Endothelial cell of umbilical vein (primary cell): Measurements from ENCODE around the gene CCM2. TPM values are rescaled to one million over a fixed set of nuclear protein-coding genes. Genes with fewer than 3 reads are reported as not detected.

Experiments used
- BruUV-seq: library from RNA; stranded (reverse); fragments of 400-500 nt; replicated peaks from 2 replicates; lab custom pipeline; 2021; lab: Mats Ljungman, UMichigan
- CTCF ChIA-PET: fragments of 300-600, 350-600 bp; sonication (Branson Sonifier 250); formaldehyde crosslinking; loops from one replicate; lab custom pipeline; 2021; ENCODE audit warnings: antibody characterized with exemption, inconsistent platforms; lab: Charles Lee
- POLR2A ChIA-PET: fragments of 300-600, 350-600 bp; sonication (Branson Sonifier 250); formaldehyde crosslinking; loops from one replicate; lab custom pipeline; 2021; ENCODE audit warnings: antibody characterized with exemption, inconsistent platforms; lab: Charles Lee
- DNase-seq: peaks from one replicate; pipeline ENCODE4 v3.0.0-alpha.2; 2011; ENCODE audit warnings: low read depth, low spot score
- FAIRE-seq: peaks from 2 replicates; lab custom pipeline; 2011; peaks lifted over from hg19 to GRCh38; lab: Jason Lieb, UNC
- H2AFZ ChIP-seq: 2 replicates; pipeline ENCODE4 v1.6.0; 2012; ENCODE audit warnings: low read depth, low read length, control low read depth, inconsistent platforms
- H3K27ac ChIP-seq: 2 replicates; pipeline ENCODE4 v1.5.1; 2011; ENCODE audit warnings: low read depth, mild to moderate bottlenecking, control low read depth, low read length, moderate library complexity; ENCODE audit not compliant: insufficient read depth
- H3K27me3 ChIP-seq, 2 experiments: 2 replicates each; pipeline versions ENCODE4 v1.6.0 to v1.6.1; 2011; ENCODE audit warnings: low read length in 2 of 2, mixed read lengths in 1 of 2; ENCODE audit not compliant: control insufficient read depth in 2 of 2, insufficient read depth in 2 of 2
- H3K36me3 ChIP-seq, 2 experiments: 2 replicates in 1 of 2; 3 replicates in 1 of 2; pipeline ENCODE4 v1.5.1; 2011; ENCODE audit warnings: low read length in 2 of 2, mild to moderate bottlenecking in 1 of 2, moderate library complexity in 1 of 2; ENCODE audit not compliant: control insufficient read depth in 2 of 2, insufficient read depth in 2 of 2; ENCODE audit errors: extremely low read depth in 1 of 2
- H3K4me1 ChIP-seq: 3 replicates; pipeline ENCODE4 v1.5.1; 2011; ENCODE audit warnings: mild to moderate bottlenecking, low read length; ENCODE audit not compliant: control insufficient read depth, insufficient read depth; ENCODE audit errors: extremely low read depth
- H3K4me2 ChIP-seq: 2 replicates; pipeline ENCODE4 v1.6.1; 2011; ENCODE audit warnings: low read length, control low read depth, mixed read lengths; ENCODE audit not compliant: insufficient read depth
- H3K4me3 ChIP-seq, 3 experiments: fragments of 200-600 bp in 1 of 3; sonication (generic), shearing (Covaris generic) in 1 of 3; replicated peaks in 1 of 3; 2 replicates each; pipeline ENCODE4 v1.5.1; 2011 to 2016; ENCODE audit warnings: control low read depth in 3 of 3, low read length in 3 of 3, mild to moderate bottlenecking in 2 of 3, inconsistent platforms in 1 of 3, low read depth in 1 of 3, moderate library complexity in 1 of 3; ENCODE audit not compliant: insufficient read depth in 1 of 3
- H3K79me2 ChIP-seq: 2 replicates; pipeline ENCODE4 v1.6.0; 2012; ENCODE audit warnings: low read length, inconsistent platforms; ENCODE audit not compliant: control insufficient read depth, insufficient read depth
- H3K9ac ChIP-seq: replicated peaks from 2 replicates; pipeline ENCODE3; 2011; ENCODE audit warnings: low read length, control low read depth; ENCODE audit not compliant: insufficient read depth; ENCODE audit errors: extremely low read depth
- H3K9me1 ChIP-seq: replicated peaks from 3 replicates; pipeline ENCODE4 v1.6.0; 2011; ENCODE audit warnings: mild to moderate bottlenecking, low read length; ENCODE audit not compliant: control insufficient read depth, insufficient read depth; ENCODE audit errors: extremely low read depth
- H3K9me3 ChIP-seq: replicated peaks from 2 replicates; pipeline ENCODE4 v1.5.1; 2012; ENCODE audit warnings: low read length, inconsistent platforms; ENCODE audit not compliant: control insufficient read depth, insufficient read depth
- H4K20me1 ChIP-seq: replicated peaks from 2 replicates; pipeline ENCODE3; 2011; ENCODE audit warnings: mild to moderate bottlenecking, low read length; ENCODE audit not compliant: control insufficient read depth, insufficient read depth; ENCODE audit errors: extremely low read depth
- EZH2 ChIP-seq: IDR thresholded peaks from 2 replicates; pipeline ENCODE4 v1.6.1; 2012; ENCODE audit warnings: borderline replicate concordance, low read depth, mild to moderate bottlenecking, moderate library complexity, low read length, inconsistent platforms; ENCODE audit not compliant: severe bottlenecking
- FOS ChIP-seq: IDR thresholded peaks from 2 replicates; pipeline ENCODE4 v1.6.1; 2011; ENCODE audit warnings: mild to moderate bottlenecking, low read length, moderate library complexity, borderline replicate concordance; ENCODE audit not compliant: insufficient read depth
- GATA2 ChIP-seq: IDR thresholded peaks from 2 replicates; pipeline ENCODE4 v1.7.0; 2011; ENCODE audit warnings: low read depth, mild to moderate bottlenecking, moderate library complexity, mixed read lengths, low read length; ENCODE audit not compliant: insufficient read length, insufficient read depth
- JUN ChIP-seq: IDR thresholded peaks from 2 replicates; pipeline ENCODE4 v1.6.1; 2011; ENCODE audit warnings: borderline replicate concordance, low read depth; ENCODE audit not compliant: insufficient read length, insufficient read depth
- MAX ChIP-seq: IDR thresholded peaks from 2 replicates; pipeline ENCODE4 v1.6.1; 2011; ENCODE audit not compliant: insufficient read depth, insufficient read length
- MYC ChIP-seq: IDR thresholded peaks from one replicate; pipeline ENCODE4 v1.6.1; 2011; ENCODE audit warnings: mild to moderate bottlenecking, low read depth, low read length
- POLR2A ChIP-seq: IDR thresholded peaks from 2 replicates; pipeline ENCODE4 v1.6.1; 2012; ENCODE audit warnings: low read depth, mild to moderate bottlenecking, control low read depth, low read length
- POLR2AphosphoS5 ChIP-seq: IDR thresholded peaks from 2 replicates; pipeline ENCODE4 v1.6.1; 2012; ENCODE audit warnings: low read depth, mild to moderate bottlenecking, control low read depth, low read length, moderate library complexity; ENCODE audit not compliant: insufficient read depth
- dilution Hi-C: fragments of 300-500 bp; cut with MboI; formaldehyde crosslinking; loops from one replicate; pipeline ENCODE4 v1.15.0; 2019; ENCODE audit warnings: low sequenced_read_pairs; ENCODE audit not compliant: extremely low pct_ligation_motif_present
- intact Hi-C: fragments of 100-400 bp; cut with micrococcal nuclease; formaldehyde crosslinking; loops from one replicate; pipeline ENCODE4 v1.10.0; 2022
- polyA plus RNA-seq, 4 experiments: library from polyadenylated mRNA; depleted of rRNA in 3 of 4; stranded (reverse) in 3 of 4; unstranded in 1 of 4; fragments of >200 nt; gene quantifications; 2 replicates each; pipeline versions ENCODE4 v1.2.1 to v1.2.3, GENCODE V29; 2011 to 2012; ENCODE audit warnings: missing spikeins in 1 of 4
- total RNA-seq: library from RNA; stranded (reverse); gene quantifications from 2 replicates; pipeline ENCODE4 v1.2.3, GENCODE V29; 2021

Gene CCM2
- total and polyA plus RNA-seq, 2 donors (not counting 3 experiments of a cell fraction or from before 2014, with no cell fraction given) = 66.1 to 70.4 TPM

GRCh38 chr7:45064047-45064725, 64.2 kb downstream of the CCM2 start:
- Histone ChIP-seq H3K4me3 (no peak overlapping the region), H4K20me1 (peaks cover 2% of the 10 kb centered on the region), H2AFZ (no peak overlapping the region), H3K27me3 (no peaks in the 10 kb centered on the region), H3K36me3 (peaks cover 4 to 11% of the 10 kb centered on the region in 2 experiments), H3K79me2 (peaks cover 14% of the 10 kb centered on the region), H3K9ac (no peak overlapping the region), H3K4me2 (no peak overlapping the region), H3K27ac (no peak overlapping the region), H3K4me1 (no peaks in the 10 kb centered on the region), H3K9me1 (no peaks in the 10 kb centered on the region), H3K9me3 (no peaks in the 10 kb centered on the region)
- BruUV-seq = no TSS peak
- ChIA-PET POLR2A (no interaction called here), CTCF (no interaction called here)
- intact Hi-C loops (no loop called here), dilution Hi-C loops (no loop called here)
- no peak for TF ChIP-seq POLR2A
- no peak for FAIRE-seq
- no peak for DNase-seq

GRCh38 chr7:45065031-45065995, 65.3 kb downstream of the CCM2 start:
- intact Hi-C loops = no loop called here
- peaks cover 4 to 19% of the 10 kb centered on the region in 2 experiments for H3K36me3 ChIP-seq
- FAIRE-seq (no peak), DNase-seq (no peak)
- H3K4me1 ChIP-seq = no peaks in the 10 kb centered on the region
- no peaks in the 10 kb centered on the region for H3K9me1 ChIP-seq
- no peak overlapping the region for H2AFZ ChIP-seq
- no peaks in the 10 kb centered on the region for H3K27me3 ChIP-seq
- H3K9ac ChIP-seq = no peak overlapping the region
- peaks cover 2% of the 10 kb centered on the region for H4K20me1 ChIP-seq
- ChIA-PET CTCF (no interaction called here), POLR2A (no interaction called here)
- no peak overlapping the region for H3K4me2 ChIP-seq
- H3K9me3 ChIP-seq = no peaks in the 10 kb centered on the region
- H3K27ac ChIP-seq = no peak overlapping the region
- no TSS peak for BruUV-seq
- no peak for TF ChIP-seq GATA2
- no peak for TF ChIP-seq POLR2AphosphoS5
- no peak for TF ChIP-seq FOS
- TF ChIP-seq EZH2 = no peak
- TF ChIP-seq POLR2A = no peak
- TF ChIP-seq MYC = no peak
- no peak for TF ChIP-seq MAX
- no peak for TF ChIP-seq JUN
- H3K79me2 ChIP-seq = peaks cover 13% of the 10 kb centered on the region
- dilution Hi-C loops = no loop called here
- no peak overlapping the region for H3K4me3 ChIP-seq
